ENCODE results near the gene GLDC.
A peak's percentile ranks its signal among the peaks of the same experiment; 100 is the strongest.
"Not testable (repeated sequence)": the region's sequence is repeated elsewhere in the genome, so short reads cannot be mapped to it uniquely, and the experiment has no call there.

GLDC gene

DNA sequence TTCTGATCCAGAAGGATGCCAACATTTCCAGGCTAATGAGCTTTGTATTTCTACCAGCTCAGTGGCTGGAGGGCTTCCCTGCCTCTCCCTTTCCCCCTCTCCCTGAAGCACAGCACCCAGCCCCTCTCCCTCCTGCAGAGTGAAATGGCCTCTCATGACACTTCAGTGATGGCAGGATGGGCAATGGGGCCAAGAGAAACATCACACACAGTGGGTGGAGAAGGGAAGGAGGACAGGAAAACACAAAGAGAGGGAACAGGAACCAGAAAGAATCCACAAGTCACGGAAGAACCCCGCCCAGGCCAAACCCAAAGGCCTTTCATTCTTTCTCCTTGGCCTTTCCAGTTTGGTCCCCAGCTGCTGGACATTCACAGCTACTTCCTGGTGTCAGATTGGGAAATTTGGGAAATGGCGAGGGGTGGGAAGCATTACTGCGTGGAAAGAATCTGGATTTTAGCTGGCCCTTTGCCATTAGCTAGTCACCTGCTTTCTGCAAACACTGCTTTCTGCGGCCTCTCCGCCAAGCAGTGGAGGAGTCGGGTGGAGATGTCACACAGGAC is 82.6 kb downstream of the GLDC start:
- no peak for DNase-seq

DNA sequence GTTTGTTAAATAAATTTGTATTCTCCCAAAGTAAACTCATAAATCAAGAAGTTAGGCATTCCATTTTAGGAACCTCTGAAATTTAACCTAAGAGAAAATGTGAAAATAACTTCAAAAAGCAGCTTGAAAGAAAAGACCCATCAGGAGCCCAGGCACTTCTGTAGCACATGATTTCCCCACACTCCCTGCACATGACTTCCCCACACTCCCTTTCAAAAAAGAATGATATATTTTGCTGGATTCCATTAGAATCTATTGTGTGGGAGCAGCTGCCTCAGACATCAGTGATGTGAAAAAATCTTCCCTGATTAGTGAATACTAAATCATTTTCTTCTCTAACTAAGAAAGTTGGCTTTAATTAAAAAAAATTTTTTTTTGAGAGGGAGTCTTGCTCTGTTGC is 83.3 kb downstream of the GLDC start:
- no peak for DNase-seq

DNA sequence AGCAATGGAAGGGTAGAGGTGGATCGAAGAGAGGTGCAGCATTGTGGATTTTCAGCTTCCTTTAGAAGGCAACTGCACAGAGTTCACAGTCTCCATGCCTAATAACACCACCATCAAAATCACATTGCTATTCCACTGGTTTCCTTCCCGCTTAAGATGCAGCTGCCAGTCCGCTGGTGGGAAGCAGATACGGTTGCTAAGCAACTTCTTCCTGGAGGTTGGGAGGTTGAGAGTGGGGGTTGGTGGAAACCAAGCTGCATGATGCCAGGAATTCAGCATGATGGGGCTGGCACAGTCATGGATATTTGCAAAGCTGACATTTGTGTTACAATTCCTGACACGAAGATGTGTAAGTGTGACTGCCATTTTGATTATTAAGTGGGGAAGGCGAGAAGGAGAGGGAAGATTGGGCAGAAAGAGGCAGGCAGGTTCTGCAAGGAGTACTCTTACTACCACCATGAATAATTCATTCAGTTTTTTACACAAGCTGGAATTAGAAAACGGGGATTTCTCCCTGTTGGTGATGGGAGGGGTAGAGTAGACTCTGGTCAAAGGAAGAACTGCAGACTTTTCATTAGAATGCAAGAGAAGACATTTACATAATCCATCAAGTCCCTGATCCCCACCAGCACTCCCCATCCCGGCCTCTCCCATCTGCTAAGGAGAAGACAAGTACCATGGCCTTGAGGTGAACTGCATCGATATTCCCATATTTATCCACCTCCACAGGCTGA is 87.5 kb downstream of the GLDC start:
- no peak for DNase-seq

DNA sequence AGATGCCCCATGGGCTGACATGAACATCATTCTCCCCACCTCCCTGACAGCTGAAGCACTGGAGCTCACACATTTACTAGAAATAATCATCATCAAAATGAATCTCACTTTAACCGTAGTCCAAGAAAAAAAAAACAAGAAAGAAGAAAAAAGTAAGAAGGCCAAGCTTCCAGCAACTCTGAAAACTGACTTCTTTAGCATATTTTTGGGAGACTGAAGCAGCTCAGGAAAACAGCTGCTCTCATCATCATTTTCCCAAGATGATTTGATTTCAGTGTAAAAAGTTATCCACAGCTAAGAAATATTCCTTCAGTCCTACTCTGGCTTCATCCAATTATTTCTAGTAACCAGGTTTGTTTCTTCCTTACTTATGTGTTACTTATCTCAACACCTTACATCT is 91.7 kb downstream of the GLDC start:
- DNase-seq = no peak

DNA sequence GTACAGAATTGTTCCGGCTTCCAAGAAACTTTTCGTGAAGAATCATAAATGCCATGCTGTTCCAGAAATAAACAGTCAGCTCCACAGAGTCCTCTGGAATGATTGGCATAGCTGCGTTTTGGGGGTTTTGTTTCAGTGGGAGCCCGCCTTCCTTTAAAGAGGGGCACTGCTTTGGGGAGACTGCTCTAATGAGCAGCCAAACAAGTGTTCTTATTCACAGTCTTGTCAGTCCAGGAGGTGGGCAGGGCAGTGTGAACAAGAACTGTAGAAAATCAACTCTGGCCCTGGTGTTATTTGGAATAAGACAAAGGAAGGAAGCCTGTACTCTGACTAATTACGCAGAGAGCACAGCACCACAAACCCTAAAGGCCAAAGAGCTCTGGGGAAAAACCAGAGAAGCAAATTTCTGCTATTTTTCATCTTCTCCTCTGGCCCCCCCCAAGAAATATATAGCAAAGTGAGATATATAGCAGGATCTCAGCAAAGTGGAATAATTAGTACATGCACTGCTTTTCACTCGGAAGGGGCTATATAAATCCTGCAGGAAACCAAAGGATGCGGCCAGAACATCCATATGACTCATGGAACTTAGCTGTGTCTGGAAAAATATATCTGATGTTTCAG is 92.9 kb downstream of the GLDC start:
- DNase-seq = no peak

DNA sequence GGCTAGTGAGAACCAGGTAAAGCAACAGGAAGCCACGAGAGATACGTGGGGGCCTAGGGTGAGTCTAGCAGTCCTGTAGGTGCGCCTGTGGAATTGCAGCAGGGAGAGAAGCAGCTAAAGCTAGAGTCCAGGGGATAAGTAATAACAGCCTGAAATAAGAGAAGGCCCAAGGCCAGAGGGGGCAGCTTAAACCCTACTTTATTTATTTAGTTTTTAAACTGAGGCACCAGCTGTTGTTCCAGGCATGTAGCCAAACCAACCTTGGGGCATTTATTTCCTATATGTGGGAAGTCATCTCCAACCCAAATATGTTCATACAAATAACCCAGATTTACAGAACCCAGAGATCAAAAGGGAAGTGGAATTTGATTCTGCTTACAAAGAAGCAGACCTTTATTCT is 93.5 kb downstream of the GLDC start:
- DNase-seq = no peak

DNA sequence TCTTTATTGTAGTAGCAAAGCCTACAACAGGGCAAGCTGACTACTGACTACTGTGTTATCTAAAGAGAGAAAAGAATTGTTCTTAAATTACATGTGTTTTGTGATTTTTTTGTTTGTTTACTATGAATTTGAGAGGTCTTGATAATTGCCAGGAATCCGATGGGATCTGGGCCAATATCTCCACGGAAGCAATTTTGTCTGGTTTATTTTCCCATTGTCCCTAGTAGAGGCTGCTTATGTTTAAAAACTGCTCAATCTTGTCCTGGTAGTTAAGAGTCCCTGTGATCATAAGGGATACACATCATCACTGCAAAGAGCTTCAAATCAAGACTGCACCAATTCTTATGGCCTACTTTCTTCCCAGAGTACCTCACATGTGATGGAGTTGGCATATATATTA is 94.4 kb downstream of the GLDC start:
- no peak for DNase-seq

DNA sequence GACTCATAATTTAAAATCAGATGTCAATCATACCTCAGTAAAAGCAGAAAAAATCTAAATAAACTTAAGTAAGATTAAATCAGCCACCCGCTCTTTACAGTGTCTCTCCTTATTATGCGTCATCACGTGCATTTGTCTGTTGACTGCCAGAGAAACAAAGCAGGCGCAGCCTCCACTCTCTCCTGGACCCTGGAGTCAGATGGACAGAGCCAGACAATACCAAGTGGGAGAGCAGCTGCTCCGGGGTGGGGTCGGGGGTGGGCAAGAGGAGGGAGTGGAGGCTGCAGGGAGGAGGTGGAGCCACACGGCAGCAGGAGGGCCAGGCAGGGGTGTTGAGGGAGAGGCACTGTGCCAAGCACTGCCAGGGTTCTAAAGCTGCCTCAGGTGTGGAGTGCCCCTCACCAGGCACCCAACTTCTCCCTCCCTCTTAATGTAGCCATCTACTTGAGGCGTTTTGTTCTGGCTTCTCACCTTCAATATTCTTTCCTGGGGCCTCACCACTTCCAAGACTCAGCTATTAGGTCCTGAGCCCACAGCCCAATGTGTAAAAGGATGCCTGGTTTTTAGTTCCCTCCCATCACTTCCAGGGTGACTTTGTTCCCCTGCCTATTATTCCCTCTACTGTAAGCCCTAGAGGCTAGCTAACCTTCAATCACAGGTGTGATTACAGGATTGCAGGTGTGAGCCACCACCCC is 96.3 kb downstream of the GLDC start:
- no peak for DNase-seq

DNA sequence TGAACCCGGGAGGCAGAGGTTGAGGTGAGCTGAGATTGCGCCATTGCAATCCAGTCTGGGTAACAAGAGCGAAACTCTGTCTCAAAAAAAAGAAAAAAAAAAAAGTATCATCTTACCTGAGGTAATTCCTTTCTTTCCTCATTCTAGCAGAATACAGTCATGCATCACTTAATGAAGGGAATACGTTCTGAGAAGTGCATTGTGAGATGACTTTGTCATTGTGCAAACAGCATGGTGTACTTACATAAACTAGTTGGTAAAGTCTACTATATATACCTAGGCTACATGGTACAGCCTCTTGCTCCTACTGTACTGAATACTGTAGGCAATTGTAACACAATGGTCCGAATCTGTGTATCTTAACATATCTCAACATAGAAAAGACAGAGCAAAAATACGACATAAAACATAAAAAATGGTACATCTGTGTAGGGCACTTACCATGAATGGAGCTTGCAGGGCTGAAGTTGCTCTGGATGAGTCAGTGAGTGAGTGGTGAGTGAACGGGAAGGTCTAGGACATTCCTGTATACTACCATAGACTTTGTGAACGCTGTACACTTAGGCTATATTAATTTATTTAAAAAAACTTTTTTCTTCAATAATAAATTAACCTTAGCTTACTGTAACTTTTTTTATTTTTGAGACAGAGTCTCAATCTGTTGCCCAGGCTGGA is 100.4 kb downstream of the GLDC start:
- DNase-seq = no peak

DNA sequence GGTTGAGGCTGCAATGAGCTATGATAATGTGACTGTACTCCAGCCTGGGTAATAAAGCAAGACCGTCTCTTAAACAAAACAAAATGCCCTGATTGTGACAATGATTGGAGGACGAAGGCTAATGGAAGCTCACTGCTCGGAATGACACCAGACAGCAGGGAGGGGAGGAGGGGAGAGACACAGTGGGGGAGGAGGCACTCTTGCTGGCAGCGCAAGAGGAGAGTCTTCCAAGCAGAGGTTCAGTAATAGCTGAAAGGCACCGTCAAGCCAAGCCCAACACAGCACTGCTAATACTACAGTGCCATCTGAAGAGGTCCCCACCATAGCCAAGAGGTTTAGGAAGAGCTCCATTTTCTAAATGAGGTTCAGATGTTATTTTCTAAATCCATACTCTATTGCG is 102.3 kb downstream of the GLDC start:
- no peak for DNase-seq

DNA sequence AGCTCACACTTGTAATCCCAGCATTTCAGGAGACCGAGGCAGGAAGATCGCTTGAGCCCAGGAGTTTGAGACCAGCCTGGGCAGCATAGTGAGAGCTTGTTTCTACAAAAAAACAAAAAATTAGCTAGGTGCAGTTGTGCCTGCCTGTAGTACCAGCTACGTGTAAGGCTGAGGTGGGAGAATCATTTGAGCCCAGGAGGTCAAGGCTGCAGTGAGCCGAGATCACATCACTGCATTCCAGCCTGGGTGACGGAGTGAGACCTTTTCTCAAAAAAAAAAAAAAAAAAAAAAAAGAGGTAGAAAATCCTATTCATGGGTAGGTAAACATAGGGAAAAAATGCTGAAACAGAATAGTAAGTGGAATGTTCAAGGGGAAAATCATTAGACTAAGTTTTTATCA is 102.9 kb downstream of the GLDC start:
- DNase-seq = not testable (repeated sequence)

DNA sequence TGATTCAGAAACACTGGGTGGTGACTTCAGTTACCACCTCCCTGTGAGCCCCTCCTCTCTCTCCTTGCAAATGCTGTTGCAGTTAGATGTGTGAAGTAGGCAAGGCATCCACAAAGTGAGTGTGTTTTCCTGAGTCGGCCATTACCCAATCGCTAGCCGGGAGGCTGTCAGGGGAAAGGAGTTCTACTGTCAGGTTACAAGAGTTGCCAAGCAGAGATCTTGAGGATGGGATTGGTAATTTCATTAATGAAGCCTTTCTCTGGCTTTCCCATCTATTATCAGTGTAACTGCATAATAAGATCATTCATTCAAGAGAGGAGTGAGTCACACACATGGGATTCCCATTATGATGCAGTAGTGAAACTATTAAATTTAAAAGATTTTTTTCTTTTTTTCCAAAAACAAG is 106.9 kb downstream of the GLDC start:
- DNase-seq = peak; percentile 29

DNA sequence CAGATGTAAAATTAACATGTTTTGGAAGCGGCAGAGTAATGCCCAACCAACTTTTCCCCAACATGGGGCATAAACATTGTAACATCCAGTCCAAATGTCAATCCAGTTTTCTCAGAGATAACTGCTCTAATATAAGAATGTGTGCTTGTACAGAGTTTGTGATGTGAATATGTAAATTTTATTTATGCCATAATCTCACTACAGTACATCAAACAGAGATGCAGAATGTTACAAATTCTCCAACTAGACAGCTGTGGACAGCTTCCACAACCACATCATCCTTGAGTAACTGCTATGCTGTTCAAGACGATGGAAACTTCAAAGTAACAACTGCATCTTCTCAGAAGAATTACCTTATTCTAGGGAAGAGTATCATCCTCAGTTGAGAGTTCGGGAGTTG is 109.9 kb downstream of the GLDC start:
- DNase-seq = no peak

DNA sequence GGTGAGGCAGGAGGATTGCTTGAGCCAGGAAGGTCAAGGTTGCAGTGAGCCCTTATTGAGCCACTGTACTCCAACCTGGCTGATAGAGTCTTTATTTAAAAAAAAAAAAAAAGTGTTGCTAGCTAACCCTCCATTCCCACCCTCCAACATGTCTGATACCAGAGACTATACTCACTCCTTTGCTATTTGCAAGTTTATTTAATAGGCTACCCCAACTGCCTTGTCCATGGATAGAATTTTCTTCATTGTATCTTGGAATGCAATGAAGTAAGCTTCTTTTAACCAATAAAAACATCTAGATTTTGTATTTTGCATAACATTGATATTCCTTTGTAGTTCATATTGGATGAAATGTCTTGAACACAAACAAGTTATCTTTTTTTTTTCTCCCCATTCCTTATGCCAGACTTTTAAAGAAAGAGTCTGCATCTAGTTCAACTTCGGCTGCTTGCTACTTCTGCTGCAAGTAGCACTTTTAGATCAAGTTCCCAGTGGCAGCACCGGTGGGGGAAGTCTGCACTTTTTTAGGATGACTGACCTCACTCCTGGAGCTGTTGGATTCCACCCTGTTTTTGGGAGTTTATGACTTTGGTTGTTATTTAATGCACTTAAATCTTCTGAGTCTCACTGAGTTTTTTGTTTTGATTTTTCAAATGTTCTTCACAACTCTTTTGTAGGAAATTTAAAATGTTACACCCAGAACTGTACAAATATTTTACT is 120.0 kb downstream of the GLDC start:
- DNase-seq = no peak

DNA sequence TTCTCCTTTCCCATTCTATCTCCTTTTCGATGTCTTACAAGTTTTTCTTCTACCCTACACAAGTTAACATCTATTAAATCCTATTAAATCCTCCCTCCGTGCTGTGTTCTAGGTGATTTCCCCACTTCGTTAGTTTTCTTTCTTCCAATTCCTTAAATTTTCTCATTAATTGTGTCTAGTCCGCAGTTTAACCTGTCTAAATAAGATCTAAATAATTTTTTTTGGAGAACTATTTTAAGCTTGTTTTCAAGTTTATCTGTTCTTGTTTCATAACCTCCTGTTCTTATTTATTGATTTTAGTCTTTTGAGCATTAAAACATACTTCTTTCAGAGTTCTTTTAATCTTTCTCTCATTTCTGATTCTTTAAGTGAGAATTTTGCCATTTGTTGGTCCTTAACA is 123.3 kb downstream of the GLDC start:
- DNase-seq = no peak

DNA sequence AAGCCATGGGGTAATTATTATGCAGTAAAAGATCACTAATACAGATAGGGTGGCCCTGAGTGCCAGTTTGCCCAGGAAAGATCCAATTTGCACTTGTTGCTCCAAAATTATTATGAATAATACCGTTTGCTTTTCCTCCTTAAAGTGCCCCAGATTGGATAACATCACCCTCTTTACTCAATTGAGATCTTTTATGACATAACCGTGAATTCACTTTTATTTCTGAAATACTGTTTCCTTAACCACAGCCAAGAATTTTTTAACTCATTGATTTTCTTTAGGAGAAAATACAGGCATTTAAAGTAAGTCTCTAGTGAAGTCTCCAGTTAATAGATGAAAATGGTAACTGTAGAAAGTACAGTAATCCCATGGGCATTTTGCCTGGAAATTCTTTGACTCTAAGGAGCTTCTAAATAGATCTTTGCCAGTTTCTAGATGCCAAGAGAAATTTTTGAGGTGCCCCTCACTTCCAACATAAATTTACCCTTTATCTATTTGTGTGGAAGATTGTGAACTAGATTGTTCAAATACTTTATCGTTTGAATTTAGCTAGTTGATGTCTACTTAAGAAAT is 133.4 kb downstream of the GLDC start:
- no peak for DNase-seq

DNA sequence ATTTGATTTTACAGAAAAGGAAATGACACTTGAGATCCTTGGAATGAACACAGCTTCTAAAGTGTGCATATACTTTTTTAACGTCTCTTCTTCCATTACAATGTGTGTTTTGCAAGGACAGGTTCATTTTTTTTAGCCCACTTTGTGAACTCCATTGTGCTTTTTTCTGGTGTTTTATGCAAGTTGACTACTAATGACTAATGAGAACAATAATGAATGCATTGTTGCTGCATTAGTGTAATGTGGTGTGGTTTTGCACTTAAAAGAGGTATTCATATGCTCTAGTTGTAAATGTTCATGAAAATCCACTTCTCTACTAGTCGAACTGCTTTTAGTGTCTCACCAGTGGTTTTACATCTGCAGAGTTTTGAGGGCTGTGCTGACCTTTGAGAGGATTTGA is 139.0 kb downstream of the GLDC start:
- no peak for DNase-seq

DNA sequence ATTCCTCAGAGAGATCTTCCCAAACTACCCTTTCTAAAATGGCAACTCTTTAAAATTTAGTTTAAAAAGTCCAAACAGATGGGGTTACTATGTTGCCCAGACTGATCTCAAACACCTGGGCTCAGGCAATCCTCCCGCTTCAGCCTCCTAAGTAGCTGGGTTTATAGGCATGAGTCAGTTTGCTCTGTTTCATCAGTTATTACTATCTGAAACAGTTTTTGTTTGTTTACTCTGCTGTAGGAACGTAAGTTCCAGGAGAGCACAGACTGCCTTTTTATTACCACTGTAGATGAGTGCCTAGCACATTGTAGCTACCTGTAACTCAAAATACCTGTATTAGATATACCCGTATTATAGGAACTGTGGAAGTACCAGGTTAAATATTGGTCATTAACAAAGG is 143.1 kb downstream of the GLDC start:
- DNase-seq = no peak

DNA sequence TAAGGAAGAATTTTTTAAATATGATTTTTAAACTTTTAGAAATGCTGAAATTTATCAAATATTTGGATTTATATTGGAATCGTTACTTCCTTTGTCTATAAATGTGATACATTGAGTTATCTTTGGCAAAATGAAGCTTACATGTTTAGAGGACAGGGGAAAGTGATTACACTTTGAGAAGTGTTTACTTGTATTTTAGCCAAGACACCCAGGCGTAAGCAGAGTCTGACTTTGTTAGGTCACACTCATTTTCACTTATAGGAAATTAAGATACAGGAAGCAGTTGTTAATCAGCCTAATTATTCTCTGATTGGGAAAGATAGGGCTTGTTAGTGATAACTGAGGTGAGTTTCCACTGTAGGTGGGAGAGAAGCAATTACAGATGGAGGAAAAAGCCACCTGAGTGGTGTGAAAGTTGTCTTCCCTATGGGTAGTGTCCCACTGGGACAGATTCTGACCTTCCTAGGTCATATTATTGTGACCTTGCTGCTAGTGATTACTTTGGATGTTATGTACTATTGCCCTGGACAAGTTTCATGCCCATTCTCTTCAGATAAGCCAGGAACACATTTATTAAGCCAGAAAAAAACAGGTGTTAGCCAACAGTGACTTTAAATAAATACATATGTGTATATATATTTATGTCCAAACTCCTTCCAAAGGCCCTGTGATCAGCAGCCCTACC is 143.9 kb downstream of the GLDC start:
- no peak for DNase-seq

DNA sequence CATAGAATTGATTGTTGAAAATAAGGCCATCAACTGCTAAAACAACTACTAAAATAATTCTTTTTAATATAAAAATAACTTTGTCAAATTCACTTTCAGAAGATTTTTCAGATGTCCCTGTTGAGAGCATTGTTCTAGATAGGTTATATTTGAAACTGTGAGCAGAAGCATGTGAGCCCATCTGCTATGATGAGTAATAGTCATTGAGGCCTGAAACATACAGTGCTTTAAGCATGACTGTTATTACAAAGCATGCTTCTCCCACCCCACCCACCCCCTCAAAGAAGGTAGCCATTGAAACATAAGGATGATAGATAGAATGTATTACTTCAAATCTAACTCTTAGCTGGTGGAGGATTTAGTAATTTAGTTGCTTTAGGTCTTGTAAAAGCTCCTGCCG is 146.5 kb downstream of the GLDC start:
- peak; percentile 35 for DNase-seq

DNA sequence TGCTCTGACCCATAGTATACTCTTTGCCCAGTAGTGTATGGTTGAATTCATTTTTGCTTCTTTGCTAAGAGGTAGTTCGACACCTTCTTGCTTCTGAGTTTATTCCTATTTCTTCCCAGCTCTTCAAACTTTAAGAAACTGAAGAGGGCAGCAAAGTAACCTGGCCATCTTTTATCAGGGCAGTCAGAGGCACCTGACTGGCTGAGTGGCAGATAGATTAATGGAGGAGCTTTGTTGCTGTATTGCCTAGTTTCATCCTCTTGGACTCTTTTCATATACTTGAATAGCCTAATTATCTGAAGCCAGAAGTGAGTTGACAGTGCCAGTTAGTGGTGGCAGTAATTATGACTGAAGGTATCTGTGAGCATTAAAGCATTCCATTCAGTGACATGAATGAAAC is 150.1 kb downstream of the GLDC start:
- DNase-seq = no peak

DNA sequence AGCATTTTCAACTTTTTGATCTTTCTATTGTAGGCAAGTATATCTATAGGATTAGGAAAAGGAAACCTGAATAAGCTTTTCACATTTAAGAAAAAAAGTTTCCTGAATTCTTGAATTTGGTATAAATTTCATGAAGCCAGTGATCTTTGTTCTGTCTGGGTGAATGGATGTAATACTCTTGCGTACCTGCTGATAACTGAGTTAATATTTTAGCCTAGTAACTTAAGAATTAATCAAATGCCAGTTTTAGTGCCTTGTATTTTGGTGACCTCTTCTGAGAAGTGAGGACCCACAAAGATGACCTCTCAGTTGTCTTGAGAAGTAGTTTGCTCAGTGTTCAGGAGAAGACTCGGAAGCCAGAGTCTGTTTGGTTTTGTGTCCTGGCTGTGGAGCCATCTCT is 154.7 kb downstream of the GLDC start:
- DNase-seq = no peak

All from inflammatory macrophage treated with lipopolysaccharide for 4 hours (primary cell).